HG02973 (cell line): Measurements from ENCODE around the gene NANP.
"Not testable (repeated sequence)": the region's sequence is repeated elsewhere in the genome, so short reads cannot be mapped to it uniquely, and the experiment has no call there.

ENCODE experiments used
- ATAC-seq: cut with Tn5 transposase; IDR thresholded peaks from one replicate; pipeline ENCODE4 v1.9.1; 2021; ENCODE audit warnings: moderate library complexity; ENCODE audit not compliant: unreplicated experiment

Gene NANP, protein sequence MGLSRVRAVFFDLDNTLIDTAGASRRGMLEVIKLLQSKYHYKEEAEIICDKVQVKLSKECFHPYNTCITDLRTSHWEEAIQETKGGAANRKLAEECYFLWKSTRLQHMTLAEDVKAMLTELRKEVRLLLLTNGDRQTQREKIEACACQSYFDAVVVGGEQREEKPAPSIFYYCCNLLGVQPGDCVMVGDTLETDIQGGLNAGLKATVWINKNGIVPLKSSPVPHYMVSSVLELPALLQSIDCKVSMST

DNA sequence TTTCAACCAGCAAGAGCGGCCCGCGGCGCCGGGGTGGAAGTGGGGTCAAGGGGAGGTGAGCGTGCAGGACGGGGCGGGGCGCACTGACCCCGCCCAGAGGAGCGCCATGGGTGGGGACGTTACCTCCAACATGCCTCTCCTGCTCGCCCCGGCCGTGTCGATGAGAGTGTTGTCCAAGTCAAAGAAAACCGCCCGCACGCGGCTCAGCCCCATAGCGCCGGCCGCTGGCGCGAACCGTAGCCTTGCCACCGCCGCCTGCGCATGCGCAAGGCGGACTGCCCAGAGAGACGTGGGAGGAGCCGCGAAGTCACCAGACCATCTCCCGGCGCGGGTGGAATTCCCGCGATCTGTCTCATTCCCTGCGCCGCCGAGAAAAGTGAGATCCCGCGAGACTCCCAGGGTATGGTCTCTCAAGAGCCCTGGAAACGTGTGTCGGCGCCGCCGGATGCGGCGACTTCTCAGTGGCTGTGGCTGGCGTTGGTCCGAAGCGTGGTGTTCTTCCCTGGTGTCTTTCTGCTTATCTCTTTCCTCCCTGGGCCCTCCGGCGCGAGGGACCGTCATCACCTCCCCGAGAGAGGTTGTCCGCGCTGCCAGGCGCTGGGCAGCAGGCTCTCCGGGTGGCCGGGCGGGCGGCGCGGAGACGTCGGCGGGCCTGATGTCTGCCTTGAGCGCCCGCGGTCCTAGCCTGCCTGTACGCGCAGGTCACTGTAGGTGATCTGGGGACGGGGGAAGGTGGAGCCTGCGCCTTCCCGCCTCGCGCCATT is at the start of gene NANP:
NANP (minus strand) TSS at position 279 of the 764 bp plus-strand sequence; CDS start at position 213, 66 bp downstream.
- peak; percentile 79 for ATAC-seq

DNA sequence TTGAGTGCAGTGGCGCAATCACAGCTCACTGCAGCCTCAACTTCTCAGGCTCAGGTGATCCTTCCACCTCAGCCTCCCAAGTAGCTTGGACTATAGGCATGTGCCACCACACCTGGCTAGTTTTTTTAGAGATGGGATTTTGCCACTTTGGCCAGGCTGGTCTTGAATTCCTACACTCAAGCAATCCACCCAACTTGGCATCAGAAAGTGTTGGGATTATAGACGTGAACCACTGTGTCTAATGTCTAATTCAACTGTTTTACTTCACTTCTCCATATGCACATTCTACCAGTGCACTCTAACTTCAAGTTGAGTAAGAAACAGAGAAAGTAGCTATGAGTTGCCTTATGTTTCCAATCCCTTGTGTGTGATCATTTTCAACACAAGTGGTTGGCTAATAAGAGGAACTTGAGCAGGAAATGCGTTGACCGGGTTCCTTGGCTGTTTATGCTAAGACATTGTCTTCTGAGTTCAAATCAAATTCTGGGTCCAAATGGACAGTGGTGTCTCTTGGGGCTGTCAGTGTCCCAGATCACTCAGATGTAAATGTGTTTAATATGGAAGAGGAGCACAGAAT is 48.9 kb upstream of the NANP start:
- ATAC-seq = no peak

DNA sequence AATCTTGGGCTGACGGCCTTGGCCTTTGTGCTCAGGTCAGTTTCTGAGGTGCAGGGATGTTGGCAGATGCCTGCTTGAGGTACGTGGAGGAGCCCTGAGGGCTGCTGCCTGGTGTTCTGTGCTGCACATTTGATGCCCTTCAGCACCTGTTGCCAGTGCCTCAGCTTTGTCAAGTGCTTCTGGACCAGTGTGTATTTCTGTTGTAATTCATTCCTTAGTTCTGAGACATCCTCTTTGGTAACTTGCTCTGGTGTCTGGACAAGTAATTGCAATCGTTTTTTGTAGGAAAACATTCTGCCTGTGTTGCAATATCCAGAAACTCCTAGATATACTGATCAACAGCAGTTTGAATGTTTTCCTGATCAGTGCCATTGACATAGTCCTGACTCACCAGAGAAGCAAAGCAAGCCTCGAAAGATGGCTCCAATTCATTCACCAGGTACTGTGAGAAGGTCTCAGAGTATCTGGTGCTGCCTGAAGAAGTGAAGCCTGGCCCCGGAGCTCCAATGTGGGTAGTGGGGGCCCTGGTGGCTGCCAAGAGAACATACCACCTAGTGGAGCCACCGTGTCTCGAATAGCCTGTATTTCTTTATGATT is 46.1 kb upstream of the NANP start:
- ATAC-seq = no peak

DNA sequence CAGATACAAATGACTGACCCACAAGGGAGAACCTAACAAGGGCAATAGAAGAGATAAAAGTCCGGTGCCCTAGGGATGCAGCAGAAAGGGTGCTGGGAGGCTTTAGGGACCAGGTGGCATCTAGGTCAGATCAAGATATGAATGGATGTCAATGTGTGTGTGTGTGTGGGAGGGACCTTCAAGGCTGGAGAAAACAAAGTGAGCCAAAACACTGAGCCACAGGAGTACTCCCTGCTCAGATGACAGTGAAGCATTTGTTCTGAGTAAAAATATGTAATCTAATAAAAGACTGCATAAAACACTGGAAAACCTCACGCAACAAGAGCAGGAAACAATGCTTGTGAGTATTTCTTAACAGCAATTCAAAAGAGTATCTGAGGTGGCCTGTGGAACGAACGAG is 44.6 kb upstream of the NANP start:
- ATAC-seq = no peak

DNA sequence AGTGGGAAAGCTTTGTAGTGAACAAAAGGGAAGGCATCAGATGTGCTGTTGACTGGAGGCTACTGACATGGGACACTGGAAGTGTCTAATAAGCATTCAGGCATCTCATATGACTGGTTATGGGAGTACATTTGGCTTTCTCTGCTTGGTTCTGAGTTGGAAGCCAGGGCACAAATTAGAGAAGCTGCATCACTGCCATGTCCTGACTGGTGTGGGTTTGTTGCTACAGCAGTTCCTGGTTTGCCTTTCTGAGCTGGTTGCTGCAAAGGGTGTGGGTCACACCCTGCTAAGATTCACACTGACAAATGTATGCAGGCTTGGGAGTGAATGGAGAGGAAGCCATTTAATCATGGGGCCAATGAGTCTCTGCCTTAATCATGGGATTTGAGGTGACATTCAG is 36.2 kb upstream of the NANP start:
- no peak for ATAC-seq

DNA sequence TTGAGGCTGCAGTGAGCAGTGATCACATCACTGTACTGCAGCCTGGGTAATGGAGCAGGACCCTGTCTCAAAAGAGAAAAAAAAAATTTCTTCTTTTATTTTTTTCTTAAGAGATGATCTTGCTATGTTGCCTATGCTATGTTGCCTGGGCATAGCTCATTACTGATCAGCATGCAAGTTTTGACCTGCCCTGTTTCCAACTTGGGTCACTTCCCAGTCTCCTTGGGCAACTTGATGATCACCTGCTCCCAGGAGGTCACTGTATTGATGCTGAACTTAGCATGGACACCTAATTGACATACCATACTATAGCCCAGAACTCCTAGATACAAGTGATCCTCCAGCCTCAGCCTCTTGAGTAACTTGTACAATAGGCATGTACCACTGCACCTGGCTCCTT is 30.7 kb upstream of the NANP start:
- ATAC-seq = no peak

DNA sequence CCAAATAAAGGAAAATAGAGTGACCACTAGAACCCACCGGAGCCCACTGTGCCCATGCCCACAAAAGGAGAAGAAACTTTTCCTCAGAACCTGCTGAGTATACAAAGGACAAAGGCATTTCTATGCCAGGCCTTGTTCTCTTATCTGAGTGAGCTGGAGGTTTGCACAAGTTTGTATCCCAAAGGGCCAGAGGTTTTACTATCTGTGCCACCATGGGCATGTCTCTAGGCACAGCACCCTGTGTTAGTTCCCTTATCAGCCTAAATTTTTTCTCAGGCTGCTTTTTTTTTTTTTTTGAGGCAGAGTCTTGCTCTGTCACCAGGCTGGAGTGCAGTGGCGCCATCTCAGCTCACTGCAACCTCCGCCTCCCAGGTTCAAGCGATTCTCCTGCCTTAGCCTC is 29.1 kb upstream of the NANP start:
- ATAC-seq = not testable (repeated sequence)

DNA sequence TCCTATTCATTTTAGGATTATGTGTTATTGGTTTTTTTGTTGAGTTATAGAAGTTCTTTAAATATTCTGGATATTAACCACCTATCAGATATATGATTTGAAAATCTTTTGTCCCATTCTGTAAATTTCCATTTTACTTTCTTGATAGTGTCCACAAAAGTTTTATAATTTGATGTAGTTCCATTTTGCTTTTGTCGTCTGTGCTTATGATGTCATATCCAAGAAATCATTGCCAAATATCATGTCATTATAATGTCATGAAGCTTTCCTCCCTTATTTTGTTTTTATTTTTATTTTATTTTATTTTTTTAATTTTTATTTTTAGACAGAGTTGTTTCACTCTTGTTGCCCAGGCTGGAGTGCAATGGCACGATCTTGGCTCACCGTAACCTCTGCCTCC is 21.0 kb upstream of the NANP start:
- ATAC-seq = no peak

DNA sequence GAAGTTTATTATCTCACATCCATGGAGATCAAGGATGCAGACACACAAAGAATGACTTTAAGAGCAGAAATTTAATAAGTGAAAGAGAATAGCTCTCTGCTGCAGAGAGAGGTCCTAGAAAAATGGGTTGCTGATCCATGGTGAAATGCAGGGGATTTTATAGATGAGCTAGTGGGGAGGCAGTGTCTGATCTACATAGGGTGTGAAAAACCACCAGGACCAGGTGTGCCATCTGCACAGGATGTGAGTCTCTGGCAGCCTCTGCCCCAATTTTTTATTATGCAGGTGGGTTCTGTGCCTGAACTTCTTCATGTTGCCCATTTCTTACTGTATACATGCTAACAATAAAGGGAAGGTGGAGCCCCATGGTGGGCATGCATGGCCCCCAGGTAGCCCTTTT is 19.9 kb upstream of the NANP start:
- ATAC-seq = no peak

DNA sequence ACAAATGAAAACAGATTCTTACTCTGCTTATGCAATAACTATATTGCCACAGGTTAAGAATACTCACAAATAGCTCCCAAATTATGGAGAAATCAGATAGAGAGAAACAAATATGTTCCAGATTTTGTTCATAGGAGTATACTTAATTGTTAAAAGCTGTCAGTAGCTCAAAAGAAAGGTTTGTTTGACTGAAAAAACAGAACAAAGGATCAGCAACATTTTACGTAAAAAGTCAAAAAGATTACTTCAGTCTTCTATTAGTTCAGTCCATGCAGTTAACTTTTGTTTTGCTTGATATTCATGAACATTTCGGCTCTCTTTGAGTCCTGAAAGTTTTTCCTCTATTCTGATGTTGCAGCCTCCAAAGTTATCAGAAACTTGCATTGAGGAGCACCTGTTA is 13.4 kb upstream of the NANP start:
- no peak for ATAC-seq

DNA sequence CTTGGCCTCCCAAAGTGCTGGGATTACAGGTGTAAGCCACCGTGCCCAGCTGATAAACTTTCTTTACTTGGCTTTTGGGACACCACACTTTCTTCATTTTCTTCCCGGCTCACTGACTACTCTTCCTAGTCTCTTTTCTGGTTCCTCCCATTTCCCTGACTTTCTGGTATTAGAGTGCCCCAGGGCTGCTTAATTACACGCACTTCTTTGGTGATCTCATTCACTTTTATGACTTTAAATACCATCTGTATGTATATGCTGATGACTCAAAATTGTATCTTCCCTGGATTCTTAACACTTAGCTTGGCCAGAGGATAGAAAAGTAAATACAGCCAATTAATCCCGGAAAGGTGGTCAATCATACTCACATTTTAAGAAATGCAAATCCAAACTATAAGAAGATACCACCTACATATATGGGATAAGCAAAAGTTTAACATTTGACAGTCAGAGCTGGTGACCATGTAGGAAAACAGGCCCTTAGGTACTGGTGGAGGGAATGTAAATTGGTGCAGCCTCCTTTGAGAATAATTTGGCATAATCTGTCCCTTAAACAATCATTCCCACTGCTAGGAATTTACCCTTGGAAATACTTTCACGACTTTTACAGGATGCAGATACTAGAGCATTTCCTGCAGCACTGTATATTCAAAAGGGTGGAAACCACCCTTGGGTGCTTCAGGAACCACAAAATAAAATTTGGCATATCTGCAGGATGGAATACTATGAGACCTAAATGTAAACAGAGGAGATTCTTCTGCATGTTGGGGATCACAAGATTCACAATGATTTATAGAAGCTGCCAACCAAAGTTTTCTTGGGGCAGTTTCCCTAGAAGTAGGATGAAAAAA is 9.4 kb upstream of the NANP start:
- no peak for ATAC-seq

DNA sequence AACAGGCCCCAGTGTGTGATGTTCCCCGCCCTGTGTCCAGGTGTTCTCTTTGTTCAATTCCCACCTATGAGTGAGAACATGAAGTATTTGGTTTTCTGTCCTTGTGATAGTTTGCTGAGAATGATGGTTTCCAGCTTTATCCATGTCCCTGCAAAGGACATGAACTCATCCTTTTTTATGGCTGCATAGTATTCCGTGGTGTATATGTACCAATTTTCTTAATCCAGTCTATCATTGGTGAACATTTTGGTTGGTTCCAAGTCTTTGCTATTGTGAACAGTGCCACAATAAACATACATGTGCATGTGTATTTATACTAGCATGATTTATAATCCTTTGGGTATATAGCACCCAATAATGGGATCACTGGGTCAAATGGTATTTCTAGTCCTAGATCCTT is 6.8 kb upstream of the NANP start:
- not testable (repeated sequence) for ATAC-seq

DNA sequence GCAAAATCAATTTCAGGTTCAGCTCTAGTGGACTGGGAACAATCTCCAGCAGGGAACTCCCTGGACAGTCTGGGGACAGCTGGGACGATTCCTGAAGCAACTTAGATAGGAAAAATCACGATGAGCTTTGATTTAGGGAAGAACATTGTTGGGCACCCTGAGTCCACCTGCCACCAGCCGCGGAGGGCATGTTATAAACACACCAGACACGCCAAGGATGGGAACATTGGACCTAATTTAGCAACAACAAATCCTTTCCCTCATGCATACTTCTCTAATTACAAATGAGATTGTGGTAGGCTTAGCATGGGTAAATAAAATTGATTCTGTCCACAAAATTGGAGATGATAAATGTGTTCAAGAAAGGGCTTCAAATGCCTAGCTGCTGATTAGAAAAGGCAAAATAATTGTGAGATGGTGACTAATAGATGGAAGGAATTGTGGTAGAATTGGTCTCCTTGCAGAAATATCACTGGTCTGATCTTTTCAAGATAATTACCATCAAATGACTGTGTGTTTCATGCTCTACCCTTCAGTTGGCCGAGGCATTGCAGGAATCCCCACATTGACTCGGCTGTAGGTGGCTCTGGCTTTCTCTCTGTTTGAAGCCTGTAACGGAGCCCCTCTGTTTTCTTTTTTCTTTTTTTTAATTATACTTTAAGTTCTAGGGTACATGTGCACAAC is 6.1 kb upstream of the NANP start:
- no peak for ATAC-seq

DNA sequence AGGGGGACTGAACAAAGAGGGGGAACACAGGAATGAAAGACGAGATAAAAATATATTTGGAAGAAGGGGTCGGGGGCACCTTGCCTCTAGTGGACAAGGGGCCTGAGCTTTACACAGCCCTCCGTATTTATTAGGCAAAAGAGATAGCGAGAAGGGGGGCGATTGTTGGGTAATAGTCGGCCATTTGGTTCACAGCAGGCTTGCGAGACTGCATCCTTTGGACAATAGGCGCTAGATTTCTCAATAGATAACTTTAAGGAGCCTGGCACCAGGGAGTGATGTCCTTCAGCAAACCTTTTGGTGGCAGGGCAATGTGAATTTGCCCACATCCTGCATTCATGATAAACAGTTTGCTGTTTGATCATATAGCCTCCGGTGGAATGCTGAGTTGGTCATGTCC is 3.0 kb upstream of the NANP start:
- ATAC-seq = no peak

DNA sequence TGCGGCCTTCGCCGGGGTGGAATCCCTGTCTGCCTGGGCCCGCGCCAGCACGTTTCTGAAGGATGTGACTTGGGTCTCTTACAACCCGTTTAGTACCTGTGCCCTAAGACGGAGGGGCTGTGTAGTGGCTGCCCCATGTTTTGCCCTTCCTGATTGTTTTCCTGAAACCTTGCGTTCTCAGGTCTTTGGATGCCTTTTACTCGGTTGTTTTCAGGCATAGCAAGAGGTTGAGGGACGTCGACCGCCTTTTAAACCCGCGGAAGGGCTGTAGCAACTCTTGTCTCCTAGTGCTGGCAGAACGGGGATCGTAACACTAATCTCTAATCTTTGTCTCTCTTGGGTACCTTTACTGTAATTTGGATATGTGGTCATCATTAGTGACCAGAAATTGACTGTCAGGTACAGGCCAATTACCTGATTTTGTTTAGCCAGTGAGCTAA is 706 bp upstream of the NANP start:
- ATAC-seq = no peak

DNA sequence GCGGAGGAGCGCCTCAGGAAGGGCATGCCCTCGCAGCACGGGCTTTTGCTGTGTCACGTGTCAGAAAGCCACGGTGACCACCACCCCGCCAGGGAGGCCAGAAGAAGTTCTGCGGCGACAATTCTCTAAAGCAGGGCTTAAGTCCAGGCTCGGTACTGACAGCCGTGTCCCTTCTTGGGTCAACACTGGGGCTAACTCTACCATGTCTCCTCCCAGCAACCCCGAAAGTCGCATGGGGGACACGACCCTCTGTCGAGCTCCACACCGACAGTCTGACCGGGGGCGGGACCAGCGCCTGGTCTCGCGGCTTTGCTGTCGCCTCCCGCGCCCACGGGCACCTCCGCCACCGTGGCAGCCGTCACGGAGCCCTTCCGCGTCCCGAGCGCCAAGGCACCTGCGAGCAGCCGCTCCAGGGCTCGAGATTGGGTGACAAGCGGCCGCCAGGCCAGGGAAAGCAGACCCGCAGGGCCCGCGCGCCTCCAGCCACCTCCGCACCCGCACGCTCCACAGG is 534 bp downstream of the NANP start:
- peak; percentile 16 for ATAC-seq

DNA sequence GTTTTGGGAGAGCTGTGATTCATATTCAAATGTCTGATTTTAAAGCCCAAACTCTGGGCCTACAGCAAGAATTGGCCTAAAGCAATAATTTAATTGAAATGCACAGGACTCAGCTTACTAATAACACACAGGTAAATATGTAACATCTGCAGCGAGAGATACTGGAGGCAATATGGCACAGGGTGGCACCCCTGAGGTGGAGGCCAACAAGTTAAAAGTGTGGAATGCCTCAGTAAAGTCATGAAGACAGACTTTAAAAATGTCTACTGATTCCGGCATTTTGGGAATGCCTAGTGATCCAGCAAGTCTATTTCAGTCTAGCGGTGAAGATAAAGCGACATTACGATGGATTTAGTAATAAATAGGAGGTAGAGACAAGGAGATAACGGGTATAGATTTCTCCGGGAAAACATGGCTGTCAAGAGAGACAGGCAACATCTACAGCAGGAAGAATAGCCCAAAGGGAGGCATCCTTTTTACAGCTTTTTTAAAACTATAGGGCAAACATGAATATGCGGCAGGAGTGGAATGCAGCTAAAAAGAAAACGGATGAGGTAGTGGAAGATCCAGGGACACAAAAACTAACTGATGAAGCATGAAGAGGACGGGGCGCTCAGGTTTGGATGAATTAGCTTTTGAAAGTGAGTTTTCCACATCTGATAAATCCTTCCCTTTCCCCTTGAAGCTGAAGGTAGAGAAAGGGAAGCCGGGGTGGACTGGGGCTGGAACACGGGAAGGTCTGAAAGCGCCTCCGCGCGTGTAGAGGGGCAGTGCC is 1.2 kb downstream of the NANP start:
- no peak for ATAC-seq

DNA sequence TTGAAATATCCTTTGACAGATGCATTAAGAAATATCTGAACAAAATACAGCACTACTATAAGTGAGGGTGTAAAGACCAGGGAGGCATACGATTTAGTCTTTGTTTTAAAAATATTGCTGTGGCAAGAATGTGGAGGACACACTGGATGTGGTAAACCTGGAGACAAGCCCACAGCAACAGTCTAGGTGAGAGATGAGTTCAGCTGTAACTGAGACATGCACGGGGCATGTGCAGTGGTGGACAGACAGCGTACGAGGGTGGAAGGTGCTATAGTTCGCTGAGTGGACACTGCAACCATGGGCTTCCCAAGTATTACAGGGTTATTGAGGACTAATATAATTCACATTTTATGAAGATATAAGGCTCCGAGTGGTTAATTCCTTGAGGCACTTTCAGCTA is 1.8 kb downstream of the NANP start:
- no peak for ATAC-seq

DNA sequence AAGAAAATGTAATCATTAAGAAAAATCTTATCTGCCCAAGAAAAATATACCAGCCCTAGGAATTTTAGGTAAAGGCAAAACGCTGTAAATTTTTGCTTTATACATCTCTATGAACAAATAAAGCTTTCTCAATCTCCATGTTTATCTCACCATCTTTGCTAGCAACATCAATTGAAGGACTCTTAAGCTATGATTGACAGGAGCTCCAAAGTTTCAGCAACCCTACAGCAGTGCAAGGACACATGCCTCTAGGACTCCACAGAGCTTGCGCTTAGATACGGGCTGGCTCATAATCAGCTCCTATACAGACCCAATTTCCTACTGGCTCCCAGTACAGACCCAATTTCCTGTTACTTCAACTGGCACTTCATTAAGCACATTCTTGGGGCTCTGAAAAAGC is 4.3 kb downstream of the NANP start:
- ATAC-seq = no peak
